ENCODE data around the gene RABGGTA. TPM values are rescaled to one million over a fixed set of nuclear protein-coding genes. Genes with fewer than 3 reads are reported as not detected.

RABGGTA gene
- total RNA-seq, 1 experiment from 2014 or later = 27.1 TPM

DNA sequence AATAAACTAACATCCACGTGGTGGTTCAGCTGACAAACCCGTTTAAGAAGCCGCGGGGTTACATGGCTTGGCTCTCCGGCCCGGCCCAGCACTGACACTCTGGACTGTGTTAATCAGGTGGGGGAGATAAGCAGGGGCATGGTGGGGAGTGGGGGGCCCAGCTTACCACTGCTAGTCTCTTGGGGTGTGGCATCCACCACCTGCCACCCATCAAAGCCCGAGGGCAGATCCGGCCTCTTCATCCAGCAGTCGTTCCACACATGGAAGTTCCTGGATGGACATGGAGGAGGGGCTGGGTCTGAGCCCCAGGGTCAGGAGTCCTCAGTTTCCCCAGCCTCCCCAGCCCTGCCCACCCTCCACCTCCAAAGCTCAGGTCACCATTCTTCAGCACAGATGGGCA is 13.3 kb downstream of the RABGGTA start:
- Histone ChIP-seq H3K4me1 (peaks cover under 1% of the 10 kb centered on the region), H3K9me3 (no peaks in the 10 kb centered on the region), H3K4me3 (ENCODE audit: low read depth, low read length) (no peak overlapping the region), H3K27me3 (replicated peaks; ENCODE audit: control insufficient read depth, insufficient read depth, low read length) (no peaks in the 10 kb centered on the region), H3K36me3 (ENCODE audit: control insufficient read depth, insufficient read depth, low read length) (no peaks in the 10 kb centered on the region)
- BruUV-seq (replicated peaks) = no TSS peak
- H3K4me3 Mint-ChIP-seq (ENCODE audit: unreplicated experiment) = no peak overlapping the region
- H3K36me3 Mint-ChIP-seq (ENCODE audit: insufficient read depth, unreplicated experiment) = no peaks in the 10 kb centered on the region
- no peak for DNase-seq
- intact Hi-C loops (cut with micrococcal nuclease; ENCODE audit: unreplicated experiment) = no loop called here
- H3K9me3 Mint-ChIP-seq (ENCODE audit: unreplicated experiment) = no peaks in the 10 kb centered on the region
- TF ChIP-seq, protein P1, sequence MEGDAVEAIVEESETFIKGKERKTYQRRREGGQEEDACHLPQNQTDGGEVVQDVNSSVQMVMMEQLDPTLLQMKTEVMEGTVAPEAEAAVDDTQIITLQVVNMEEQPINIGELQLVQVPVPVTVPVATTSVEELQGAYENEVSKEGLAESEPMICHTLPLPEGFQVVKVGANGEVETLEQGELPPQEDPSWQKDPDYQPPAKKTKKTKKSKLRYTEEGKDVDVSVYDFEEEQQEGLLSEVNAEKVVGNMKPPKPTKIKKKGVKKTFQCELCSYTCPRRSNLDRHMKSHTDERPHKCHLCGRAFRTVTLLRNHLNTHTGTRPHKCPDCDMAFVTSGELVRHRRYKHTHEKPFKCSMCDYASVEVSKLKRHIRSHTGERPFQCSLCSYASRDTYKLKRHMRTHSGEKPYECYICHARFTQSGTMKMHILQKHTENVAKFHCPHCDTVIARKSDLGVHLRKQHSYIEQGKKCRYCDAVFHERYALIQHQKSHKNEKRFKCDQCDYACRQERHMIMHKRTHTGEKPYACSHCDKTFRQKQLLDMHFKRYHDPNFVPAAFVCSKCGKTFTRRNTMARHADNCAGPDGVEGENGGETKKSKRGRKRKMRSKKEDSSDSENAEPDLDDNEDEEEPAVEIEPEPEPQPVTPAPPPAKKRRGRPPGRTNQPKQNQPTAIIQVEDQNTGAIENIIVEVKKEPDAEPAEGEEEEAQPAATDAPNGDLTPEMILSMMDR (IDR thresholded peaks at IDR 0.05; ENCODE audit: insufficient read depth in 1 of 2, low read depth in 1 of 2, low read length in 1 of 2, severe bottlenecking in 1 of 2, unreplicated experiment in 1 of 2) = no peak
- H3K4me1 Mint-ChIP-seq (ENCODE audit: low read depth, unreplicated experiment) = no peaks in the 10 kb centered on the region
- no peak overlapping the region for H3K27ac Mint-ChIP-seq (ENCODE audit: unreplicated experiment)
- H3K27me3 Mint-ChIP-seq (ENCODE audit: insufficient read depth, unreplicated experiment) = no peaks in the 10 kb centered on the region
- ChIA-PET CTCF (no interaction called here), POLR2A (no interaction called here)

DNA sequence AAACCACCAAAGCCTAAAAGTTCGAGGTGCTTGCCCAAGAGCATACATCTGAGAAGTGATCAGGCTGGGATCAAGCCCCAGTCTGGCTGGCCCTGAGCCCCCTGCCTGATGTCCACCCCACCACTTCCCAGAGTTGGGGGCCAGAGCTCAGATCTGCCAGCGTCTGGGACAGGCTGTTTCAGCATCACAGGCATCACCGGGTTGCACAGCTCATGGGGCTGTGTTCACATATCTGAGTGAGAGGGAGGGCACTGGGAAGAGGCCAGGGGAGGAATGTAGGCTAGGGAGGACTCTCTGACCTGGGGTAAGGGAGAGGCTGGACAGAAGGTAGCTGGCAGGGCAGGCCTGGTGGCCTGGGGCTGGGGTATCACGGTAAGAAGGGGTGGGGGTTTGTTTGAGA is 14.4 kb downstream of the RABGGTA start:
- no peaks in the 10 kb centered on the region for H3K9me3 Mint-ChIP-seq (ENCODE audit: unreplicated experiment)

DNA sequence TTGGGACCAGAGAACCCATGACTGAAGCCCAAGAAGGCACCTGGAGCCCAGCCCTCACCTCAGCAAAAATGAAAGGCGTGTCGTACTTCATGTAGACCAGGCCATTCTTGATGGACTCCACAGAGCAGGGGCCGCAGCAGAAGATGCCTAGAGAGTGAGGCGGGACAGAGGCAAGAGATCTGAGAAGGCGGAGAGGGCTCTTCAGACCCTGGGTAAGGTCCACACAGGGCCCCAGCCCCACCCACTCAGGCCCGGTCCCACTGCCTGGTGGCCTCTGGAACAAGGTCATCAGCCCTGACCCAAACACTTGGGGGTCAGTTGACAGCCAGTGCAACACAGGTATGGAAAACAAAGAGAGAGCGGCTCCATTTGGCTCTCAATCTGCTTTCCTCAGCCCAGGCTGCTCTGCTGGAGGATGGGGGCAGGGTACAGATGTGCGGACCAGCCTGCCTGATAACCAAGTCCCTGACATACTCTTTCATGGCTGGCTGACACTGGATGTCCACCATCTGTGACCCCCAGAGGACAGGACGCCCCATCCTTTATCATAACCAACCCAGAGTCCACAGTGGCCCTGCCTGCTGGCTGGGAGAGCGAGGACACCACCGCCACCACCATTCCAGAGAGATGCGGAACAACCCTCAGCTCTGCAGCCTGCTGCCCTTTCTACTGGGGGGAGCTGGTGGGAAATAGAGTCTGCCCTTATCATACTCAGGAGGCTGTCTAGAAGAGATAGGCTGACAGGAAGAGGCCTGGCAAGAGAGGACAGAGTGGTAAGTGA is 15.3 kb downstream of the RABGGTA start:
- Mint-ChIP-seq H3K36me3 (ENCODE audit: insufficient read depth, unreplicated experiment) (no peaks in the 10 kb centered on the region), H3K27ac (ENCODE audit: unreplicated experiment) (no peak overlapping the region), H3K27me3 (ENCODE audit: insufficient read depth, unreplicated experiment) (no peaks in the 10 kb centered on the region), H3K4me1 (ENCODE audit: low read depth, unreplicated experiment) (no peaks in the 10 kb centered on the region), H3K4me3 (ENCODE audit: unreplicated experiment) (no peak overlapping the region), H3K9me3 (ENCODE audit: unreplicated experiment) (no peaks in the 10 kb centered on the region)
- Histone ChIP-seq H3K36me3 (ENCODE audit: control insufficient read depth, insufficient read depth, low read length) (no peaks in the 10 kb centered on the region; the same call in 1 of the 2 replicates), H3K4me1 (peaks cover 13% of the 10 kb centered on the region), H3K4me3 (ENCODE audit: low read depth, low read length) (no peak overlapping the region), H3K9me3 (no peaks in the 10 kb centered on the region), H3K27me3 (replicated peaks; ENCODE audit: control insufficient read depth, insufficient read depth, low read length) (no peaks in the 10 kb centered on the region)
- CTCF ChIA-PET = interaction anchor here (1.3 kb wide), 1 partner anchor 41 kb away, joined by 3 read pairs; no protein-coding TSS in a partner anchor
- TF ChIP-seq, protein P1 (IDR thresholded peaks at IDR 0.05; ENCODE audit: insufficient read depth in 1 of 2, low read depth in 1 of 2, low read length in 1 of 2, severe bottlenecking in 1 of 2, unreplicated experiment in 1 of 2) = no peak
- no peak for DNase-seq
- intact Hi-C loops (cut with micrococcal nuclease; ENCODE audit: unreplicated experiment) = no loop called here
- POLR2A ChIA-PET = no interaction called here
- BruUV-seq (replicated peaks) = no TSS peak

More for the DNA sequence above, 14.4 kb downstream of the RABGGTA start:
- TF ChIP-seq, protein P1 (IDR thresholded peaks at IDR 0.05; ENCODE audit: insufficient read depth in 1 of 2, low read depth in 1 of 2, low read length in 1 of 2, severe bottlenecking in 1 of 2, unreplicated experiment in 1 of 2) = no peak
- intact Hi-C loops (cut with micrococcal nuclease; ENCODE audit: unreplicated experiment) = no loop called here
- BruUV-seq (replicated peaks) = no TSS peak
- Histone ChIP-seq H3K9me3 (no peaks in the 10 kb centered on the region), H3K4me3 (ENCODE audit: low read depth, low read length) (no peak overlapping the region), H3K27me3 (replicated peaks; ENCODE audit: control insufficient read depth, insufficient read depth, low read length) (no peaks in the 10 kb centered on the region), H3K4me1 (peaks cover 12% of the 10 kb centered on the region), H3K36me3 (ENCODE audit: control insufficient read depth, insufficient read depth, low read length) (no peaks in the 10 kb centered on the region; the same call in 1 of the 2 replicates)
- ChIA-PET CTCF (interaction anchor here (0.5 to 1.3 kb wide), 2 partner anchors 41 to 75 kb away, joined by 3 to 4 read pairs; no protein-coding TSS in a partner anchor), POLR2A (no interaction called here)
- no peak overlapping the region for H3K4me3 Mint-ChIP-seq (ENCODE audit: unreplicated experiment)
- no peaks in the 10 kb centered on the region for H3K27me3 Mint-ChIP-seq (ENCODE audit: insufficient read depth, unreplicated experiment)
- no peaks in the 10 kb centered on the region for H3K4me1 Mint-ChIP-seq (ENCODE audit: low read depth, unreplicated experiment)
- DNase-seq = no peak
- no peaks in the 10 kb centered on the region for H3K36me3 Mint-ChIP-seq (ENCODE audit: insufficient read depth, unreplicated experiment)
- no peak overlapping the region for H3K27ac Mint-ChIP-seq (ENCODE audit: unreplicated experiment)
